Liver (tissue), 9 donors: ENCODE measurements around the gene F7. TPM values are rescaled to one million over a fixed set of nuclear protein-coding genes. Genes with fewer than 3 reads are reported as not detected.

ENCODE experiments used
- DNase-seq: peaks from one replicate; pipeline ENCODE4 v3.0.0-alpha.2; 2017; ENCODE audit warnings: low spot score
- H3K27ac ChIP-seq, 2 donors: one replicate each; pipeline ENCODE4 v1.7.0; 2013; ENCODE audit warnings: inconsistent platforms in 2 of 2, low read length in 2 of 2, control low read depth in 1 of 2, low read depth in 1 of 2, mild to moderate bottlenecking in 1 of 2
- H3K27me3 ChIP-seq, 4 donors: one replicate each; pipeline versions ENCODE4 v1.6.1 to v1.7.0; 2013; ENCODE audit warnings: low read length in 3 of 4, inconsistent platforms in 1 of 4, mild to moderate bottlenecking in 1 of 4, moderate library complexity in 1 of 4; ENCODE audit not compliant: control insufficient read depth in 4 of 4, insufficient read depth in 4 of 4
- H3K36me3 ChIP-seq, 4 donors: one replicate each; pipeline versions ENCODE4 v1.6.1 to v1.7.0; 2013; ENCODE audit warnings: low read length in 3 of 4, mild to moderate bottlenecking in 3 of 4, low read depth in 1 of 4, moderate library complexity in 1 of 4; ENCODE audit not compliant: control insufficient read depth in 4 of 4, insufficient read depth in 3 of 4
- H3K4me1 ChIP-seq, 4 donors: one replicate each; pipeline versions ENCODE4 v1.6.1 to v1.7.0; 2013; ENCODE audit warnings: low read length in 3 of 4, mild to moderate bottlenecking in 3 of 4, moderate library complexity in 1 of 4; ENCODE audit not compliant: control insufficient read depth in 4 of 4, insufficient read depth in 4 of 4
- H3K4me3 ChIP-seq, 3 donors: one replicate each; pipeline versions ENCODE4 v1.6.1 to v1.7.0; 2013; ENCODE audit warnings: low read length in 3 of 3, control low read depth in 1 of 3, low read depth in 1 of 3, mild to moderate bottlenecking in 1 of 3
- H3K9ac ChIP-seq, 2 donors: one replicate each; pipeline ENCODE4 v1.7.0; 2013; ENCODE audit warnings: low read length in 2 of 2, mild to moderate bottlenecking in 2 of 2, moderate library complexity in 2 of 2, control low read depth in 1 of 2, low read depth in 1 of 2
- H3K9me3 ChIP-seq, 4 donors: one replicate each; pipeline versions ENCODE4 v1.6.1 to v1.7.0; 2013; ENCODE audit warnings: low read length in 3 of 4; ENCODE audit not compliant: control insufficient read depth in 4 of 4
- EGR1 ChIP-seq, 2 donors: IDR thresholded peaks; 2 replicates each; pipeline ENCODE4 v1.6.1; 2016 to 2018; ENCODE audit warnings: antibody characterized with exemption in 2 of 2, low read depth in 2 of 2
- FOXA1 ChIP-seq: IDR thresholded peaks from 2 replicates; pipeline ENCODE4 v1.6.1; 2016; ENCODE audit warnings: antibody characterized with exemption
- FOXA2 ChIP-seq: IDR thresholded peaks from 2 replicates; pipeline ENCODE4 v1.6.1; 2016; ENCODE audit warnings: antibody characterized with exemption
- GABPA ChIP-seq, 2 donors: IDR thresholded peaks in 1 of 2; conservative IDR thresholded peaks in 1 of 2; 2 replicates each; pipeline ENCODE4 v1.6.1; 2016; ENCODE audit warnings: antibody characterized with exemption in 2 of 2, mild to moderate bottlenecking in 1 of 2, moderate library complexity in 1 of 2
- HNF4A ChIP-seq, 2 donors: conservative IDR thresholded peaks; 2 replicates each; pipeline ENCODE4 v1.6.1; 2016; ENCODE audit warnings: antibody characterized with exemption in 2 of 2, mild to moderate bottlenecking in 2 of 2
- HNF4G ChIP-seq: IDR thresholded peaks from 2 replicates; pipeline ENCODE4 v1.6.1; 2016; ENCODE audit warnings: antibody characterized with exemption
- JUND ChIP-seq, 2 donors: IDR thresholded peaks; 2 replicates each; pipeline ENCODE4 v1.6.1; 2016; ENCODE audit warnings: antibody characterized with exemption in 2 of 2
- NR2F2 ChIP-seq: IDR thresholded peaks from 2 replicates; pipeline ENCODE4 v1.6.1; 2016; ENCODE audit warnings: antibody characterized with exemption
- RAD21 ChIP-seq, 2 donors: IDR thresholded peaks; 2 replicates each; pipeline ENCODE4 v1.6.1; 2016; ENCODE audit warnings: antibody characterized with exemption in 2 of 2, mild to moderate bottlenecking in 2 of 2
- RXRA ChIP-seq, 2 donors: IDR thresholded peaks; 2 replicates each; pipeline ENCODE4 v1.6.1; 2017 to 2018; ENCODE audit warnings: antibody characterized with exemption in 2 of 2, mild to moderate bottlenecking in 1 of 2
- SP1 ChIP-seq: IDR thresholded peaks from 2 replicates; pipeline ENCODE4 v1.6.1; 2018; ENCODE audit warnings: antibody characterized with exemption, mild to moderate bottlenecking
- TAF1 ChIP-seq: conservative IDR thresholded peaks from 2 replicates; pipeline ENCODE4 v1.6.1; 2016; ENCODE audit warnings: antibody characterized with exemption, mild to moderate bottlenecking
- YY1 ChIP-seq: IDR thresholded peaks from 2 replicates; pipeline ENCODE4 v1.6.1; 2016; ENCODE audit warnings: antibody characterized with exemption, mild to moderate bottlenecking
- WGBS: extraction: QIAGEN DNeasy Blood & Tissue Kit; methylation state at CpG from one replicate; pipeline ENCODE4 v1.1.7; 2013; 5-methylcytosine and 5-hydroxymethylcytosine counted together
- polyA plus RNA-seq, 2 donors: library from polyadenylated mRNA; stranded (reverse) in 1 of 2; unstranded in 1 of 2; fragments of 200-250 nt in 1 of 2; fragments of >200 nt in 1 of 2; fragmentation: Nextera tagmentation in 1 of 2; extraction: Ambion mirVana in 1 of 2; gene quantifications; one replicate each; pipeline versions ENCODE4 v1.2.1 to v1.2.3, GENCODE V29; 2013 to 2015
- total RNA-seq, 2 donors: library from RNA; depleted of rRNA; stranded (reverse); fragments of >200 nt; gene quantifications; one replicate each; pipeline ENCODE4 v1.2.3, GENCODE V29; 2014
- TF ChIP-seq, protein P1 (sequence below): IDR thresholded peaks from 2 replicates; pipeline ENCODE4 v1.6.1; 2016; ENCODE audit warnings: antibody characterized with exemption
- TF ChIP-seq, protein P2 (sequence below): fragments of 150-350 bp; IDR thresholded peaks from 2 replicates; pipeline ENCODE4 v1.5.1; 2017; ENCODE audit warnings: improper control_type of control experiment, low read depth, low read length; ENCODE audit not compliant: missing input control
- TF ChIP-seq, protein P3 (sequence below): IDR thresholded peaks from 2 replicates; pipeline ENCODE4 v1.6.1; 2016; ENCODE audit warnings: antibody characterized with exemption, mild to moderate bottlenecking
- TF ChIP-seq, protein P4 (sequence below): IDR thresholded peaks from 2 replicates; pipeline ENCODE4 v1.6.1; 2016; ENCODE audit warnings: antibody characterized with exemption
- donor health status: healthy.
- donor health status: healthy.
- donor health status: healthy.
- donor health status: healthy.
- donor health status: healthy.

Gene F7
- total and polyA plus RNA-seq, 4 donors: 46.6 to 92.6 (median 66.2) TPM

DNA sequence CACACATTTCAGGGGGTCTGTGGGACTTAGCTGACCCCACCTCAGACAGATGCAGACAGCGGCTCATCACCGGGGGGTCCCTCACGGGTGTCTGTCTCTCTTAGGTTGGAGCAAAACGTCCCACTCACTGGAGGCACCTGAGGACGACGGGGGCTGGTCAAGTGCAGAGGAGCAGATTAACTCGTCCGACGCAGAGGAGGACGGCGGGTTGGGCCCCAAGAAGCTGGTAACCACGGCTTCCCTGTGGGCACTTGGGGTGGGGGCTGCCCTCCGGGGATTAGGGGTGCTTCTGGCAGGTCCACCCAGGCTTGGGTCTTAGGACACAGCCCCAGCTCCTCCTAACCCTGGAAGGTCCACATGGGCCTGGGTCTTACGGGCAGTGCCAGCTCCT, 11.2 kb upstream of the F7 start:
- Histone ChIP-seq H3K27me3 (no peaks in the 10 kb centered on the region), H3K9ac (no peak overlapping the region), H3K4me1 (no peaks in the 10 kb centered on the region), H3K36me3 (peaks cover 0 to 14% (median 5%) of the 10 kb centered on the region in 4 donors), H3K27ac (no peak overlapping the region), H3K4me3 (no peak overlapping the region), H3K9me3 (no peaks in the 10 kb centered on the region)
- TF ChIP-seq, protein P1, sequence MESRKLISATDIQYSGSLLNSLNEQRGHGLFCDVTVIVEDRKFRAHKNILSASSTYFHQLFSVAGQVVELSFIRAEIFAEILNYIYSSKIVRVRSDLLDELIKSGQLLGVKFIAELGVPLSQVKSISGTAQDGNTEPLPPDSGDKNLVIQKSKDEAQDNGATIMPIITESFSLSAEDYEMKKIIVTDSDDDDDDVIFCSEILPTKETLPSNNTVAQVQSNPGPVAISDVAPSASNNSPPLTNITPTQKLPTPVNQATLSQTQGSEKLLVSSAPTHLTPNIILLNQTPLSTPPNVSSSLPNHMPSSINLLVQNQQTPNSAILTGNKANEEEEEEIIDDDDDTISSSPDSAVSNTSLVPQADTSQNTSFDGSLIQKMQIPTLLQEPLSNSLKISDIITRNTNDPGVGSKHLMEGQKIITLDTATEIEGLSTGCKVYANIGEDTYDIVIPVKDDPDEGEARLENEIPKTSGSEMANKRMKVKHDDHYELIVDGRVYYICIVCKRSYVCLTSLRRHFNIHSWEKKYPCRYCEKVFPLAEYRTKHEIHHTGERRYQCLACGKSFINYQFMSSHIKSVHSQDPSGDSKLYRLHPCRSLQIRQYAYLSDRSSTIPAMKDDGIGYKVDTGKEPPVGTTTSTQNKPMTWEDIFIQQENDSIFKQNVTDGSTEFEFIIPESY: no peak
- TF ChIP-seq YY1: no peak
- TF ChIP-seq EGR1 (IDR thresholded peaks at IDR 0.05; ENCODE audit: low read depth in 2 of 2): no peak
- TF ChIP-seq, protein P2, sequence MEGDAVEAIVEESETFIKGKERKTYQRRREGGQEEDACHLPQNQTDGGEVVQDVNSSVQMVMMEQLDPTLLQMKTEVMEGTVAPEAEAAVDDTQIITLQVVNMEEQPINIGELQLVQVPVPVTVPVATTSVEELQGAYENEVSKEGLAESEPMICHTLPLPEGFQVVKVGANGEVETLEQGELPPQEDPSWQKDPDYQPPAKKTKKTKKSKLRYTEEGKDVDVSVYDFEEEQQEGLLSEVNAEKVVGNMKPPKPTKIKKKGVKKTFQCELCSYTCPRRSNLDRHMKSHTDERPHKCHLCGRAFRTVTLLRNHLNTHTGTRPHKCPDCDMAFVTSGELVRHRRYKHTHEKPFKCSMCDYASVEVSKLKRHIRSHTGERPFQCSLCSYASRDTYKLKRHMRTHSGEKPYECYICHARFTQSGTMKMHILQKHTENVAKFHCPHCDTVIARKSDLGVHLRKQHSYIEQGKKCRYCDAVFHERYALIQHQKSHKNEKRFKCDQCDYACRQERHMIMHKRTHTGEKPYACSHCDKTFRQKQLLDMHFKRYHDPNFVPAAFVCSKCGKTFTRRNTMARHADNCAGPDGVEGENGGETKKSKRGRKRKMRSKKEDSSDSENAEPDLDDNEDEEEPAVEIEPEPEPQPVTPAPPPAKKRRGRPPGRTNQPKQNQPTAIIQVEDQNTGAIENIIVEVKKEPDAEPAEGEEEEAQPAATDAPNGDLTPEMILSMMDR: no peak
- TF ChIP-seq NR2F2: no peak
- TF ChIP-seq TAF1: no peak
- TF ChIP-seq, protein P3, sequence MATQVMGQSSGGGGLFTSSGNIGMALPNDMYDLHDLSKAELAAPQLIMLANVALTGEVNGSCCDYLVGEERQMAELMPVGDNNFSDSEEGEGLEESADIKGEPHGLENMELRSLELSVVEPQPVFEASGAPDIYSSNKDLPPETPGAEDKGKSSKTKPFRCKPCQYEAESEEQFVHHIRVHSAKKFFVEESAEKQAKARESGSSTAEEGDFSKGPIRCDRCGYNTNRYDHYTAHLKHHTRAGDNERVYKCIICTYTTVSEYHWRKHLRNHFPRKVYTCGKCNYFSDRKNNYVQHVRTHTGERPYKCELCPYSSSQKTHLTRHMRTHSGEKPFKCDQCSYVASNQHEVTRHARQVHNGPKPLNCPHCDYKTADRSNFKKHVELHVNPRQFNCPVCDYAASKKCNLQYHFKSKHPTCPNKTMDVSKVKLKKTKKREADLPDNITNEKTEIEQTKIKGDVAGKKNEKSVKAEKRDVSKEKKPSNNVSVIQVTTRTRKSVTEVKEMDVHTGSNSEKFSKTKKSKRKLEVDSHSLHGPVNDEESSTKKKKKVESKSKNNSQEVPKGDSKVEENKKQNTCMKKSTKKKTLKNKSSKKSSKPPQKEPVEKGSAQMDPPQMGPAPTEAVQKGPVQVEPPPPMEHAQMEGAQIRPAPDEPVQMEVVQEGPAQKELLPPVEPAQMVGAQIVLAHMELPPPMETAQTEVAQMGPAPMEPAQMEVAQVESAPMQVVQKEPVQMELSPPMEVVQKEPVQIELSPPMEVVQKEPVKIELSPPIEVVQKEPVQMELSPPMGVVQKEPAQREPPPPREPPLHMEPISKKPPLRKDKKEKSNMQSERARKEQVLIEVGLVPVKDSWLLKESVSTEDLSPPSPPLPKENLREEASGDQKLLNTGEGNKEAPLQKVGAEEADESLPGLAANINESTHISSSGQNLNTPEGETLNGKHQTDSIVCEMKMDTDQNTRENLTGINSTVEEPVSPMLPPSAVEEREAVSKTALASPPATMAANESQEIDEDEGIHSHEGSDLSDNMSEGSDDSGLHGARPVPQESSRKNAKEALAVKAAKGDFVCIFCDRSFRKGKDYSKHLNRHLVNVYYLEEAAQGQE: no peak
- TF ChIP-seq JUND (IDR thresholded peaks at IDR 0.05): no peak
- TF ChIP-seq RAD21 (IDR thresholded peaks at IDR 0.05): no peak
- TF ChIP-seq RXRA (IDR thresholded peaks at IDR 0.05): no peak
- TF ChIP-seq SP1: no peak
- no peak for TF ChIP-seq GABPA (IDR thresholded peaks at IDR 0.05 in 1 of 2, conservative IDR thresholded peaks at IDR 0.05 in 1 of 2)
- TF ChIP-seq FOXA2: no peak
- no peak for TF ChIP-seq HNF4G
- no peak for TF ChIP-seq HNF4A (conservative IDR thresholded peaks at IDR 0.05)
- TF ChIP-seq, protein P4, sequence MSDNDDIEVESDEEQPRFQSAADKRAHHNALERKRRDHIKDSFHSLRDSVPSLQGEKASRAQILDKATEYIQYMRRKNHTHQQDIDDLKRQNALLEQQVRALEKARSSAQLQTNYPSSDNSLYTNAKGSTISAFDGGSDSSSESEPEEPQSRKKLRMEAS: no peak
- no peak for TF ChIP-seq FOXA1
- 89% methylated on average over 14 of the region's 14 CpGs for WGBS
- DNase-seq: no peak
